Heart left ventricle (tissue), 16 donors: ENCODE measurements around the gene PSD4. TPM values are rescaled to one million over a fixed set of nuclear protein-coding genes. Genes with fewer than 3 reads are reported as not detected.

ENCODE experiments used
- ATAC-seq, 4 donors: fragments of 200-7000 bp; cut with Tn5 transposase; one replicate each; pipeline ENCODE4 v1.9.1; 2020 to 2022; ENCODE audit warnings: moderate library complexity in 4 of 4, mild to moderate bottlenecking in 3 of 4, moderate number of reproducible peaks in 1 of 4
- DNase-seq, 5 donors: peaks; one replicate each; pipeline ENCODE4 v3.0.0-alpha.2; 2020
- H3K27ac ChIP-seq, 12 donors: fragments of 200-600 bp; sonication (generic) in 4 of 12; one replicate each; pipeline versions ENCODE4 v1.5.0 to v1.8.0; 2016 to 2022; ENCODE audit warnings: mild to moderate bottlenecking in 2 of 12
- H3K27me3 ChIP-seq, 9 donors: fragments of 200-600 bp; sonication (generic) in 2 of 9; one replicate each; pipeline versions ENCODE4 v1.5.1 to v1.8.0; 2016 to 2022; ENCODE audit warnings: mild to moderate bottlenecking in 3 of 9
- H3K36me3 ChIP-seq, 9 donors: fragments of 200-600 bp; sonication (generic) in 2 of 9; one replicate each; pipeline versions ENCODE4 v1.5.0 to v1.8.0; 2018 to 2022; ENCODE audit warnings: mild to moderate bottlenecking in 2 of 9
- H3K4me1 ChIP-seq, 12 donors: fragments of 200-600 bp; sonication (generic) in 4 of 12; one replicate each; pipeline versions ENCODE4 v1.5.0 to v1.8.0; 2016 to 2022; ENCODE audit warnings: mild to moderate bottlenecking in 3 of 12
- H3K4me3 ChIP-seq, 12 donors: fragments of 200-600 bp; sonication (generic) in 4 of 12; one replicate each; pipeline versions ENCODE4 v1.5.0 to v1.8.0; 2017 to 2022; ENCODE audit warnings: mild to moderate bottlenecking in 9 of 12, moderate library complexity in 4 of 12
- H3K9me3 ChIP-seq, 12 donors: fragments of 200-600 bp; sonication (generic) in 4 of 12; one replicate each; pipeline versions ENCODE4 v1.5.0 to v1.8.0; 2016 to 2022; ENCODE audit warnings: mild to moderate bottlenecking in 1 of 12
- POLR2A ChIP-seq, 2 donors: fragments of 450-650 bp; IDR thresholded peaks; one replicate each; pipeline ENCODE4 v1.6.1; 2017; ENCODE audit warnings: antibody characterized with exemption in 2 of 2, mild to moderate bottlenecking in 2 of 2, moderate library complexity in 2 of 2
- WGBS, 4 donors: extraction: QIAGEN DNeasy Blood & Tissue Kit in 2 of 4; methylation state at CpG; one replicate each; pipeline versions ENCODE4 v1.1.5 to v1.1.7; 2013 to 2018; 5-methylcytosine and 5-hydroxymethylcytosine counted together
- intact Hi-C, 10 donors: fragments of 100-400 bp; cut with DNase I; formaldehyde crosslinking; loops; one replicate each; pipeline versions ENCODE4 v1.11.1 to v1.14.2; 2022
- polyA plus RNA-seq, 2 donors: library from polyadenylated mRNA; stranded (reverse); fragments of 200-250 nt; gene quantifications; one replicate each; pipeline ENCODE4 v1.2.3, GENCODE V29; 2013
- total RNA-seq, 9 donors: library from RNA; depleted of rRNA in 2 of 9; stranded (reverse); fragments of >200 nt in 2 of 9; fragmentation: NEBNext Ultra II Directional in 3 of 9; extraction: Animal tissue kit (Norgen Biotek cat#: 25700) in 3 of 9; gene quantifications; one replicate each; pipeline versions ENCODE4 v1.1.0 to v1.2.4, GENCODE V29; 2016 to 2023
- TF ChIP-seq, protein P1 (sequence below), 12 donors: fragments of 200-600 bp; sonication (generic) in 4 of 12; IDR thresholded peaks; one replicate each; pipeline versions ENCODE4 v1.5.0 to v1.8.0; 2018 to 2022; ENCODE audit warnings: antibody characterized with exemption in 12 of 12, mild to moderate bottlenecking in 5 of 12
- donor health status: ischemic (EF 13 %, LVEDD 7.1; RV severe dilation, severe dysfunction).
- donor health status: healthy with polysubstance abuse.
- donor health status: DM: no; HTN: yes; CAD: no.
- donor health status: DM: no; HTN: no; CAD: no.
- donor health status: ischemic (EF 25% LVEDD 6.9; RV normal size, moderate dysfunction).
- donor health status: ischemic (EF 25% LVEDD 5.7; RV mildly dilated, moderate dysfunction).
- donor health status: healthy.
- donor health status: DM: yes; HTN: yes; CAD: no.
- donor health status: ischemic (EF 35%, LVEDD 5.7; RV mildly dilated, moderate dysfunction).
- donor health status: nonischemic (EF 11% LVEDD 7.7; RV severe dilation, severe dysfunction).
- donor health status: DM: yes; HTN: yes; CAD: no.
- donor health status: PGD.
- donor health status: ischemic (EF 29% LVEDD 5.4; RV normal size, mild dysfunction).
- donor health status: nonischemic (EF 23%, LVEDD 6.1; RV moderate dilation, normal function).

Gene PSD4
- total and polyA plus RNA-seq, 11 donors, result 0.65 to 23.4 (median 1.9) TPM

DNA sequence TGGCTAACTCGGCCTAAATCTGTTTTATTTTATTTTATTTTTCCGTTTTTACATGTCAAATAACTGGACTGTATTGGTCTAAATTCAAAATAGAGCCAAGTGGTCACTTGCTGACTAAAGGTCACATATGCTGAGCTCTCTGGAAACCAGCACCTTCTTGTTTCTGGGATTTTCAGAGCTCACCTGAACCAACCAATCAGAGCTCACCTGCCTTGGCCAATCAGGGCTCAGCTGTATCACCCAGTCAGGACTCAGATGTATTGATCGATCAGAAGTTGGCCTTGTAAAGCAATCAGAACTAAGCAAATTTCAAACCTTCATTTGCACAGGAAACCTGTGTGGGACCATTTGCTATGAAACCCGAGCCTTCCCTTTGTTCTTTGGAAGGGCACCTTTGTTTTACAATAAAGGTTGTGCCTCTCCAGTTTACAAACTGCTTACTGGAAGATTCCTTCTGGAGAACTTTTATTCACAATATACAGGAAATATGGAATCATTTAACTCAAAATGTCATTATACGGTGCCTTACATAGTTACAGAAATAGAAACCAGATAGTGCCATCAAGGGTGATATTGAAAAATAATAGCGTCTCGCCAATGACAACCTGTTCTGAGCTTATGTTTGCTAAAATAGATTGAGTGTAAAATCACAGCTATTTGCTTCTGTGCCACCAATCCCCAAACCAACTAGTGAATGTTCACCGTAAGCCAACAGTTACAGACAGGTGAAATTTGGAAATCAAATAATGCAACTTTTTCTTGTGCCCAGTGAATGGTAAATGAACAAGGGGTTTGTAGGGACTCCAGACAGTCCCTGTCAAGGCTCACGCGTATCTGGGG is 17.3 kb upstream of the PSD4 start:
- 45 to 54% (median 46%) methylated on average over 10 of the region's 10 CpGs for WGBS, 4 donors
- H3K36me3 ChIP-seq, result no peaks in the 10 kb centered on the region
- H3K27me3 ChIP-seq, result peaks cover 0 to 43% (median 10%) of the 10 kb centered on the region in 9 donors
- peaks cover 0 to 12% (median 0%) of the 10 kb centered on the region in 12 donors for H3K4me1 ChIP-seq
- no peak overlapping the region for H3K27ac ChIP-seq
- DNase-seq (no peak), ATAC-seq (no peak)
- intact Hi-C loops, result no loop called here
- TF ChIP-seq, protein P1, sequence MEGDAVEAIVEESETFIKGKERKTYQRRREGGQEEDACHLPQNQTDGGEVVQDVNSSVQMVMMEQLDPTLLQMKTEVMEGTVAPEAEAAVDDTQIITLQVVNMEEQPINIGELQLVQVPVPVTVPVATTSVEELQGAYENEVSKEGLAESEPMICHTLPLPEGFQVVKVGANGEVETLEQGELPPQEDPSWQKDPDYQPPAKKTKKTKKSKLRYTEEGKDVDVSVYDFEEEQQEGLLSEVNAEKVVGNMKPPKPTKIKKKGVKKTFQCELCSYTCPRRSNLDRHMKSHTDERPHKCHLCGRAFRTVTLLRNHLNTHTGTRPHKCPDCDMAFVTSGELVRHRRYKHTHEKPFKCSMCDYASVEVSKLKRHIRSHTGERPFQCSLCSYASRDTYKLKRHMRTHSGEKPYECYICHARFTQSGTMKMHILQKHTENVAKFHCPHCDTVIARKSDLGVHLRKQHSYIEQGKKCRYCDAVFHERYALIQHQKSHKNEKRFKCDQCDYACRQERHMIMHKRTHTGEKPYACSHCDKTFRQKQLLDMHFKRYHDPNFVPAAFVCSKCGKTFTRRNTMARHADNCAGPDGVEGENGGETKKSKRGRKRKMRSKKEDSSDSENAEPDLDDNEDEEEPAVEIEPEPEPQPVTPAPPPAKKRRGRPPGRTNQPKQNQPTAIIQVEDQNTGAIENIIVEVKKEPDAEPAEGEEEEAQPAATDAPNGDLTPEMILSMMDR (IDR thresholded peaks at IDR 0.05), result no peak
- TF ChIP-seq POLR2A (IDR thresholded peaks at IDR 0.05), result no peak
- H3K4me3 ChIP-seq, result peak overlapping the region in 6 of 12 donors; percentile 32 to 64 (median 46)
- H3K9me3 ChIP-seq, result no peaks in the 10 kb centered on the region

DNA sequence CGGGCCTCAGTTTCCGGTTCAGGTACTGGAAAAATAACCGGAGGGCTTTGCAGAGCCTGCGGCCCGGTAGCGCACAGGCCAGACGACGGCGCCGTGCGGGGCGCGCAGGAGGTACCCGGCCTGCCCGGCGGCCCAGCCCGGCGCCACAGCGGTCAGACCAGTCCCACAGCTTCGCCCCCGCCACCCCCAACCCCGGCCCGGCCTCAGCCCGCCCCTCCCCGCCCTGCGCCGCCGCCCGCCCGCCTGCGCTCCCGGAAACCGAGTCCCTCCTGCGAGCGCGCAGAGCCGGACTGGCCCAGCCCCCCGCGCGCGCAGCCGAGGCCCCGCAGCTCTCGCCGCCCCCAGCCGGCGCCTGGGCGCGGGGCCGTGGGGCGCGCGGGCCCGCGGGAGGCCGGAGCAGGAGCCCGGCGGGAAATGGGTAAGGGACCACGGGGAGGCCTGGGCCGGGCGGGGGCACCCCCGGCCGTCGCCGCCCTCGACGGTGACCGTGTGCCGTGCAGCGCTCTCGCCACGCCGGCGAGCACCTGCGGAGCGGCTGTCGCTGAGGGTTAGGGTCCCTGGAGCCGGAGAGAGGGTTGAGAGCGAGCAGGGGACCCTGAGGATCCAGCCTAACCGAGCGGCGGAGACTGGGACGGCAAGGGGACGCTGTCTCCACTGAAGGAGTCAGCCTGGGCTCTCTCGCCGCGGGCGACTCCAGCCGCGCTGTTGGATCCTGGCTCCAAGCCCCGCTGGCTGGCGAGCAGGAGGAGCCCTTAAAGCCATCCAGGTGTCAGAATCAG is 16.5 kb upstream of the PSD4 start:
- no peak overlapping the region for H3K27ac ChIP-seq
- peaks cover 0 to 5% (median 0%) of the 10 kb centered on the region in 12 donors for H3K4me1 ChIP-seq
- peak overlapping the region in 9 of 12 donors; percentile 22 to 64 (median 44) for H3K4me3 ChIP-seq
- ATAC-seq, result peak in 3 of 4 donors; percentile 28 to 61 (median 56)
- no peaks in the 10 kb centered on the region for H3K36me3 ChIP-seq
- TF ChIP-seq, protein P1 (IDR thresholded peaks at IDR 0.05), result no peak
- TF ChIP-seq POLR2A (IDR thresholded peaks at IDR 0.05), result no peak
- no peak for DNase-seq
- no peaks in the 10 kb centered on the region for H3K9me3 ChIP-seq
- peaks cover 0 to 43% (median 10%) of the 10 kb centered on the region in 9 donors for H3K27me3 ChIP-seq
- WGBS, 4 donors, result 1 to 2% (median 2%) methylated on average over 19 to 92 of the region's 92 CpGs
- intact Hi-C loops, result no loop called here

- Histone ChIP-seq H3K4me3 (peak overlapping the region in 8 of 12 donors; percentile 29 to 64 (median 44)), H3K27ac (no peak overlapping the region), H3K36me3 (no peaks in the 10 kb centered on the region), H3K9me3 (no peaks in the 10 kb centered on the region), H3K27me3 (peaks cover 0 to 43% (median 10%) of the 10 kb centered on the region in 9 donors), H3K4me1 (peaks cover 0 to 5% (median 0%) of the 10 kb centered on the region in 12 donors)
- TF ChIP-seq, protein P1 (IDR thresholded peaks at IDR 0.05), result no peak
- TF ChIP-seq POLR2A (IDR thresholded peaks at IDR 0.05), result no peak
- ATAC-seq (no peak), DNase-seq (no peak)
- intact Hi-C loops, result no loop called here
- 54 to 61% (median 57%) methylated on average over 10 of the region's 10 CpGs for WGBS, 4 donors
Observed at GRCh38 chr2:113157897-113158753, 15.6 kb upstream of the PSD4 start.
